ENCODE measurements around the gene SNAP47.

GRCh38 chr1:227725046-227725445 lies 10.2 kb upstream of the SNAP47 start:
- TF ChIP-seq CTCF (IDR thresholded peaks at IDR 0.05) = no peak
- no peak for TF ChIP-seq POLR2A (IDR thresholded peaks at IDR 0.05)

All from lower leg skin (tissue), 3 donors.